CD4-positive, alpha-beta T cell treated with Interferon alpha-2 for 1 hour (primary cell): ENCODE data around the gene NAA10.

ENCODE experiments used
- DNase-seq, 2 donors: peaks; one replicate each; pipeline ENCODE4 v3.0.0-alpha.2; 2020 to 2022

Gene NAA10

DNA sequence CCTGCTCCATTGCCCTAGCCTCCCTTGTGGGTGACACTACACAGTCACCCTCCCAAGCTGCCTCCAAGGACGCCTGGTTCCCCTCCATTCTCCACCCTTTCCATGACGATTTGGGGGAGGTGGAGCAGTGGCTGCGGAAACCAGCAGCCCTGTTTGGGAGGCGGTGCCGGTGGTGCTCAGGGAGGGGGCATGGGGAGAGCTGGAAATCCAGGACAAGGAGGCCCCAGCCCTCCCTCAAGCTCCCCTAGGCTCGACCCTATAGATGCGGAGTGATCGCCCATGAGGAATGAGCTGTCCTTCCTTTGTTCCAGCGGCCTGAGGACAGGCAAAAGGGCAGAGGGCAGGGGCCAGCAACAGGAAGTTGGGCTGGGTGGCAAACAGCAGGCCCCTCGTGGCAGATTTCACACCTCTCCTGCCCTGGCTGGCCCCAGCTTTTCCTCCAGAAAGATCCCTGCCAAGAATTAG, 13.2 kb upstream of the NAA10 start:
- DNase-seq = no peak

DNA sequence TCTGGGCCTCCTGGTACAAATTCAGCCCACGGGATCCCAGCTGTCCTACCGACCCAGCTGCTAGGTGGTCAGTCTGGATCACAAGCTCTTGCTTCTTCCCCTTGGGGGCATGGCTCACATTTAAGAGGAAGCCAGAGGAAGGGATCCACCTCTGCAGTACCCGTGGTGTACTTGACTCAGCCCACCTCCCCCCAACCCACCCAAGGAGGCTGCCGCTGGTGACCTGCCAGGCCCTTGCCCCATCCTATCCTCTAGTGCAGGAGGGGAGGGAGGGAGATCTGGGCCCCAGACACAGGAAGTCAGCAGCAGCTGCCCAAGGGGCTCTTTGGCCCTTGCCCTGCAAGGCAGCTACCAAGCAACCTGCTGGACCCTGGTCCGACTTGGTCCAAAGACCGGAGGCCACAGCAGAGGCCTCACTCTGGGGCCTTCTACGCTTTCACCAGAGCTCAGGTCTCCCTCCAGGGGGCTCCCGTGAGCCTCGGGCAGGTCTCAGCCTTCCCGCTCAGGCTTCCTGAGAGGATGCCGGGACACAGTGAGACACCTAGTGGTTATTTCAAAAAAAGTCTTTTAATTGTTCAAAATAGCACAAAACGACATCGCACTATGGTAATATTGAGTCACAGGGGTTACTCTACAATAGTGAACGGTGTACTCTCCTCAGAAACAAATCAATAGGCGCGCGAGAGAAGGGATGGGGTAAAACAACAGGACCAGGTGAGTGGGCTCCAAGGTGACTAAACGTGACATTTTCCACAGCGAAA, 12.4 kb upstream of the NAA10 start:
- peak; percentile 82 to 84 for DNase-seq

DNA sequence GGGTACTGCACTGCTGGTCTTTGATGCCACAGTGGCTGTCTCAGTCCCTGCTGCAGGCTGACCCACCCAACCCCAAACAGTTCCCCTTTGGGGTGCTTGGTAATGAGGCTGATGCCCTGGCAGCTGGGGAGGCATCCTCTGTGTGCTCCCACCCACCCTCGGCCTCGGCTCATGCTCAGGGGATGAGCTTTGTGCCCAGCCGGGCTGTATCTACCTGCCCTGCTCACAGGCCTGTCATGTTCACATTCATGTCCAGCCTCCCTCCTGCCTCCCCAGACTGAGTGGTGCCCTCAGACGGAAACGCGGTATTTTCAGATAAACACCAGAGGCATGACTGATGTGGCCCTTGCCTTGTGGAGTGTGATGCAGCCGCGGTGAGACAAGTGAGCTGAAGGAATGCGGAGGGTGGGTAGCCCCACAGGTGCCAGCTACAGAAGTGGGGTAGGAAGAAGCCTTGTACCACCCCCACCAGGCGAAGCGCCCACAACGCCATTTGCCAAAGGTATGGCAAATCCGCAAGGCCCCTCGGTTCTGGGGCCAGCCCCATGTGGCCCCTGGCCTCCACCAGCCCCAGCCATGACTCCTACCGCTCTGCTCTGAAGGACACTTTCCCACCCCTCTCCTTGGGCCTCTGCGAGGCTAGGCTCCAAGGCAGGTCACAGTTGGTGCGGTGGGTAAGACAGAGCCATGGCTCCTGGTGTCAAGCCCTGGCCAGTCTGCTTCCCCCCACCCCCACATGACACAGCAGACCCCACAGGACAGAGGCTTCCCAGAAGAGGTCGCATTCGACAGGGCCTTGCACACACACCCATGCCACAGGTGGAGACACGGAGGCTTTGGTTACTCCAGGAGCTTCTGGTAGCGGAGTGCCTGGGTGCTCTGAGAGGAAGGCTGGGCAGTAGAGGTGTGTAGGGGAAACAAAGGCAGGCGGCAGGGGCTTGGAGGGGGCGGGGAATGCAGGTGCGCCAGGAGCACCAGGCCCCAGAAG, 11.4 kb upstream of the NAA10 start:
- no peak for DNase-seq

DNA sequence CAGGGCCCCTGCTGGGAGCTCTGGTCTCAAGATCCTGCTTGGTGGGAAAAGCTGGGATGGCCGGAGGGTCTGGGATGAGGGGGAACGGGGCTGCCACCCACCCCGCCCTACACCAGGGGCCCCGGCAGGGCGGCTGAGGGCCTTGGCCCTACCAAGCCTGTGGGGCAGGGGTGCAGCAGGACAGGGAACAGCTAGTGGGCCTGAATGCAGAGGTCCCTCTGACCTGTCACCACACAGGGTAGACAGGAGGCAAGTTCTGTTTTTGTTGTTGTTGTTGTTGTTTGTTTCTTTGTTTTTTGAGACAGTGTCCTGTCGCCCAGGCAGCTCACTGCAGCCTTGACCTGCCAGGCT, 9.9 kb upstream of the NAA10 start:
- DNase-seq = no peak

DNA sequence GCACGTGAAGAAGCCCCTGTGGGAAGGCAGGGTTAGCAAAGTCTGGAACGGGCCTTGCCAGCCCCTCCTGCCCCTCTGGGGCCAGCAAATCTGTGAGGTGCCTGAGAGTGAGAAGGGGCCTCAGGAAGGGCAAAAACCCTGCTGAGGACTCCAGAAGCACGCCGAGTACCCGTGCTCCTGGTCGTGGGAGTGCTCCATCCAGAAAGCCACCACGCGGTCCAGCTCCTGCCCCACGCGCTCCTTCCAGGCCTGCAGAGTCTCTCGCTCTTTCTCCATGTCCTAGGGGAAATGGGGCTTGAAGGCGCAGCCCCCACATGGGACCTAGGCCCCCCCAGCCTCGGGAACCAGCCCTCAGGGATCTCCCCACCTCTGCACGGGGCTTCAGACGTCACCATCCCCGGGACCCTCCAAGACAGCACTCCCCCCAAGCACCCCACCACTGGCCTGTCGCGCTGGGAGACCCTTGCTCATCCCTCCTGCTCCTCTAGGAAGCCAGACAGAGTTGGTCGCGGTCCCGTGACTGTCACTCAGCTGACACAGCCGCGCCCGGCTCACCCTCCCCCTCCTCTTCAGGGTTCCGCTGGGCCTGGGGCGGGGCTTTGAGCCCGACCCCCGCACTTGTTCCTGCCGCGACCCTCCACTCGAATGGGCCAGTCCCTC, 9.4 kb upstream of the NAA10 start, which contains the start of gene RENBP:
Gene RENBP, minus strand, starts transcription at position 504 of the 660 bp plus-strand sequence. Its CDS starts 33 bp downstream, at position 471.
- DNase-seq = peak; percentile 43 to 48

DNA sequence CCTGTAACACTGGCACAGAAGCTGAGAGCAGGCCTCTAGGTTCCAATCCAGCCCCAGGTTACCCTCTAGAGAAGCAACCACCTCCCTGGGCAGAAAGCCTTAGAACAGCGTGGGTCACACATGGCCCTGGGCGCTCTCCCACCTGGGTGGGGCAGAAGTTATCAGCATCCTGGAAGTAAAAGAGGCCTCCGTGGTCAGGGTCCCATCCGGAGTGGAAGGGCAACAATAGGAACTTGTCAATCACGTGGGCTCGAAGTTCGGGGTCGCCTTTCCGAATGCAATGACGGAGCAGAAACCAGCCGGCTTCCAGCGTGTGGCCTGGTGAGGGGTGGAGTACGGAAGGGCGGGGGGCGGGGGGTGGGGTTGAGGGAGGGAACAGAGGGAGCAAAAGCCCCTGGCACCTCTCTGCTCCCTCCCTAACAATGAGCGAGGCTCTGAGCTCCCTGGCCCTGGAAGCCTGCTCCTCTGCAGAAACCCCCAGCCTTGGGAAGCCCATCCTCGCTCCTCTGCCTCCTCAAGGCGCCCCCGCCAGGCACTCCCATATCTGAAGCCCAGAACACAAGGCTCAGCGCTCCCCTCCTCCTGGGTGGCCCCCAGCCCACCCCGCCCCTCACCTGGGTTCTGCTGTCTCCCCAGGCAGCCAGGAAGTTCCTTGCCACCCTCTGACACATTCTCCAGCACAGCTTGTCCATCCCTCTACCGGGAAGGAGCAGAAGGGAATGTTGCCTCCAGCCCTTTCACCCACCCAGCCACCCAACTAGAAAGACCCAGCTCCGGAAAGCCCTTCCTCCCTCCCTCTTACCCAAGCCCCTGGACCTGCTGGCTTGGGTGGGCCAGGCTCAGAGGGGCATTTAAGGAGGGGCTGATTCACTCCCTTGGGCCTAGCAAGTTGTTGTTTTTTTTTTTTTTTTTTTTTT, 6.8 kb upstream of the NAA10 start:
- no peak for DNase-seq

DNA sequence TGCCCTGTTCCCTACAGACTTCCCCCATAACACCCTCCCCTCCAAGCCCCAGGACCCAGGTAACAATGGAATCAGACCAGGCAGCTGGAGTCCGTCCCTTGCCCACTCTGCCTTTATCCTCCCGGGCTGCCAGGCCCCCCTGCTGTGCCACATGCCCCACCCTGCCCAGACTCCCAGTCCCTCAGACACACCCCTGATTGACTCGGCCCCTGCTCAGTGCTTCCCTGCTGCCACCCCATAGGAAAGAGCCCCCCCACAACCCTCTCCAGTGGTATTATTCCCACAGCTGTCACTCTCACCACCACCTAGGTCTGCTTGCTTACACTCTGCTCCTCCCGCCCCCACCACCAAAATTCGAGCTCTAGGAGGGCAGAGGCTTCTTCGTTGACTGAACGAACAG, 4.7 kb upstream of the NAA10 start:
- DNase-seq = no peak

DNA sequence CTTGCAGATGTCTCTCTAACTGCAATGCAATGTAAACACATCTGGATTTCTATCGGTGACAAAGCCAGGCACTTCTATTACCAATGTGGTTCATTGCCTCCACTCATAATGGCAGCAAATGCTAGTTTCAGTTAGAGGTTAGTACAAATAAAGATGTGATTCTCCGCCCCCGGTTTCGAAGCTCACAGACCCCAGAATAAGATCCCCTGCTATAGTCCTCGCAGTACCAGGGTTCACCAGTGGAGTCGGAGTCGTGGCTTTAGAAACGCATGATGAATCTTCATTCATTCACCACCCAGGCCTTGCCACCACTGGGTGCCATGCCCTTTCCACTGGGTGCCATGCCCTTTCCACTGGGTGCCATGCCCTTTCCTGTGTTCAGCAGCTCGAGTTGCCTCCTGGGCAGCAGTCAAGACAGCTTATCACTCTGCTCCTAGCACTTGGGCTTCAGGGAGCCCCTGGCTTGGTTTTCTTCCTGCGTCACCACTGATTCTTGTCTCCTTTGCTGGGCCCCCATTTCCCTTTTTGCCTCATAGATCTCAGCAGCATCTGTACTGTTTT, 3.5 kb upstream of the NAA10 start:
- DNase-seq = no peak

DNA sequence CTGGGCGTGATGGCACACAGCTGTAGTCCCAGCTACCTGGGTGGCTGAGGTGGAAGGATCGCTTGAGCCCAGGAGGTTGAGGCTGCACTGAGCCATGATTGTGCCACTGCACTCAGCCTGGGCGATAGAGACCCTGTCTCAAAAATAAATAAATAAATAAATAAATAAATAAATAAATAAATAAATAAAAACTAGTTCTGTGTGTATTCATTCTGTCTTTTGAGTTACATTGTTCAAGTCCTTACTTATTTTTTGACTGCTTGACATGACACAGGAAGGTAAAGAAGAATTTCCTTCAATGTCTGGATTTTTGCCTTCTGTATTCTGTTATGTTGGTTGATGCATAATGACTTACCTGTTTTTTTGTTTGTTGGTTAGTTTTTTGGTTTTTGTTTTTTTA, 2.2 kb upstream of the NAA10 start:
- no peak for DNase-seq

DNA sequence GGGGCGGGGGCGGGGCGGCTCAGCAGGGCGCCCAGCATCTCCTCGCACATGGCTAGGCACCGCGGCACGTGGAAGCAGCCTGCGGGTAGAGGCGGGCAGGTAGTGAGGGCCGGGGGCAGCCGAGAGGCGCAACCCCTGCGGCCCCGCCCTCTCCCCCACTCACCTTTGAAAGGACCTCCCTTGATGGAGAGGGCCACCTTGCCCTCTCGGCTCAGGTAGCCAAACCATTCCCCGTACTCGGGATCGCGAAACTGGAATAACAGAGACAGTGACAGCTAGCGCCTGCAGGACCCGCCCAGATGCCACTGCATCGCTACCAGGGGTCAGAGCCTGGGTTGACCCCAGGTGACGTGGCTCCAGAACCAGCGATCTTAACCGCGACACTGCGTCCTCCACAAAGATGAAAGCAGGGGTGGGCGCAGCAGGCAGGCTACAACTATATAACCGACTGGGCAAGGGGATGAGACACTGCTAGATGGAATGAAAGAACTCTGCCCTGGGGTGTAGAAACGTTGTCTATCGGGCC, 552 bp upstream of the NAA10 start:
- no peak for DNase-seq

DNA sequence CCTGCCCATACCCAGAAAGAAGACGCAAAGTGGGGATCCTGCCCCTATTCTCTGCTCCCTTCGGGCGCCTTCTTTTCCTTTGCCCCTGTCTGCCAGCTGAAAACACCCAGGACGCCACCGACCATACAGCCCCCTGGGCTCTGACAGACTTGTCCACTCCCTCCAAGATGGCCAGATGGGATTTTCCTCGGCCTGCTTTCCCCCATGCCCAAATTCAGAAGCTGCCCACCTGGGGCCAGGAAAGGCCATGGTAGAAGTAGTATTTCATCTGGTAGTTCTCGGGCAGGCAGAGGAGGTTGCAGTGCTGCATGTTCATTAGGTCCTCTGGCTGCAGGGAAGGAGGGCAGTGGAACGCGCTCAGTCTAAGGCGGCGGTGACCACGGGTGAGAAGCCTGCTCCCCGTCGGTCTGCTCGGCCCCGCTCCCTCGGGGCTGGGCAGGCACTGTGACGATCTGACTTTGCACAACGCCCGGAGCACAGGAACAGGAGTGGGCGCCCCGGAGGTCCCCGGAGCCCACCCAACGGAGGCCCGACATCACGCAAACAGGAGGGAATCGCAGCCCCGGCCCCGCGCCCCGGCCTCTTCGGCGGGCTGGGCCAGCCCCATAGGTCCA, 582 bp downstream of the NAA10 start:
- DNase-seq = no peak

DNA sequence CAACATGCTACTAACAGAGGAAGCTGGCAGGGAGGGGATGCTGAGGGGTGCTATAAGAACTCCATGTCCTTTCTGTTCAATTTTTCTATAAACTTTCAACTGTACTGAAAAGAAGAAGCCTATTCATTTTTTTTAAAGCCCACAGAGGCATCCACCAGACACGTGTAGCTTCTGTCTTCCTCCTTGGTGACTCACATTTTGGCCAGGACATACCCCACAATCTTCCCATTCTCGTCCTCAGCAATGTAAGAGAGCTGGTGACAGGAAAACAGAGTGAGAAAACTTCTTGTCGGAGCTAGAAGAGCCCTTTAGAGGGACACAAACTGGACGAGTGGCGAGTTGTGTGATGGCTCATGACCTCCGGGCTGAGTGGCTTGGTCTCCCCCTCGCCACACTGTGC, 1.1 kb downstream of the NAA10 start:
- no peak for DNase-seq

DNA sequence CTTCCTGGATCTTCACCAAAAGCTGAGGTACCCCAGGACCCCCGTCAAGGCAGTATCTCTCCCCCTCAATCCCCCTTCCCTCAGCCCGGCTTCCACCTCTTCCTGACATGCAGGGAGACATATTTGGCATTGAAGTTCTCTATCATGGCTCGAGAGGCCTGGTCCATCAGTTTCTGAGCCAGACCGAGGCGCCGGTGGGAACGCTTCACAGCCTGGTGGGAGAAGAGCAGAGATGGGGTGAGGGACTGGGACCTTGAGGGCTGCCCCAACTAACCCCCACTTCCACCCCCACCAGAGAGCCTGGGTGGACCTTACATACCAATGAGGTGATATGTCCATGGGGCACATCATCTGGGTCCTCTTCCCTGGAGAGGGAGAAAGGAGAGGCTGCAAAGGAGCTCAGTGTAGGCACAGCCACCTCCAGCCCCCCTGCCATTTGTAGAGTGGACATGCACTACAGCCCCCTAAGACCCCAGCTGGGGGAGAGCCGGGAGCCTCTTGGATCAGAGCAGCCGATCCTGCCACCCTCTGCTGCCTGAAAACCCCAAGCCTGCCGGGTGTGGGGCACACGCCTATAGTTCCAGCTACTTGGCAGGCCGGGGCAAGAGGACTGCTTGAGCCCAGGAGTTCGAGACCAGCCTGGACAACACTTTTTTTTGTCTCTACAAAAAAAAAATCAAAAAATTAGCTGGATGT, 2.5 kb downstream of the NAA10 start:
- no peak for DNase-seq

DNA sequence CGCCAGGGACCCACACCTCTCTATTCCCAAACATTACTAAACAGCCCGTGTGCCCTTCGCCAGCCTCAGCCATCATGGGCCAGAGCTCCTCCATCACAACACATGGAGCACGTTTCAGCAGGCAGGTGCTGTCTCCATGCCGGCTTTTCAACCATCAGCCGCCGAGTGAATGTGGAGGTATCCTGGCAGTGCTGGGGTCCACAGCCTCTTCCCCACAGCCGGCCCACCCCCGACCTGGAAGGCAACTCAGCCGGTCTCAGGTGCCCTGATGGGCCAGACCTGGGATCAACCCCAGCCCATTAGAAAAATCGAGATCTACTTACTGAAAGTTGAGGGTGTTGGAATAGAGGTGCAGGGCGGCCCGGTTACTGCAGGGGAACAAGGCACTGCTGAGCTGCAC, 3.1 kb downstream of the NAA10 start:
- DNase-seq = no peak

DNA sequence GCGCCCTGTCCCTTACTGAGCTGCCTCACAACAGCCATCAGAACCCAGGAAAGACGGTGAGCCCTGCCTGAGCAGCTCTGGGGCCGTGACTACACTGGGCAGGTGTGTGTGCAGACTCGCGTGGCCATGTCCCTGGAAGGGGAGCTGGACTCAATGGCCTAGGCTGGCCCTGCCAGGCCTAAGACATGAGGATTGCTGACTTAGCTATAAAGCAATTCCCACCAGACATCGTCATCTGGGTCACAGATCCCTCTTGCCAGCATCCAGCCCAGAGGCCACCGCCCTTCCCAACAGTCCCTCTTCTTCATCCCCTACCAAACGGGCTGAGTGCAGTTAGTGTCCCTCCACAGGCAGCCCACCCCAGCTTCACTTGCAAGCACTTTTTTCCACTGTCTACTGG, 3.7 kb downstream of the NAA10 start:
- no peak for DNase-seq

DNA sequence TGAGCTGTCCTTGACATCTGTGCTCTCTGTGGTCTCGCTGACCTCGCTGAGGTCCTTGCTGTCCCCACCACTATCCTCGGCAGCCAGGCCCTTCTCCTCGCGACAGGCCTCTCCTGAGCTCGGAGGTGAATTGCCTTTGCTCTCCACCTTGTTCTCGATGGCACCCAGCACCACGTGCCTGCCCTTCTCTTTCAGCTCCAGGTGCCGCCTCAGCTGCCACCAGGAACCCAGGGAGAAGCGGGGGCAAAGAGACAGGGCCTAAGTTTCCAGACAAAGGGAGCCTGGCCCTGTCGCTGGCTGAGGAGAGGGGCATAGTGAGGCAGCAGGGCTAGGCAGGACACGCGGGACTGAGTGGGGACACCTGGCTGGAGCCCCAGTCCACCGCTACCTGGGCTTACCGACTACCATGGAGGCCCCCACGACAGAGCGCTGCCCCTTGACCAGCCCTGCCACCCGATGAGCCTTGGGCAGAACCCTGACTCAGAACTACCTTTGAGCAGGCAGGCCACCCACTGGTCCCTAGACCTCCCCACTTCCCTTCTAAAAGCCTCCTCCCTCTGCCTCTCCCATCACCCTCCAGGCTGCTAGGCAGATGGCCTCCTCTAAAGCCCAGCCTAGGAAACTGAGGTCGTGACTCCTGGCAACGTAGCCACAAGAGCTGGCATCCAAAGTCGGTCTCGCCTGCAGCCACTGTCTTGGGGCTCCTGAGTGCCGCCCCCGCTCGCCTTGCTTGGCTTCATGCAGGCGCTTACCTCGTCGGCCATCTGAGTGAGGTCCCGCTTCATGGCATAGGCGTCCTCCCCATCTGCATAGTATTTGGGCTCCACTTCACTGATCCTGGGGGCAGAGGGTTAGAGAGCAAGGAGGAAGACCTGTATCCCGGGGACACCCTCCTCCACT, 4.6 kb downstream of the NAA10 start:
- no peak for DNase-seq

DNA sequence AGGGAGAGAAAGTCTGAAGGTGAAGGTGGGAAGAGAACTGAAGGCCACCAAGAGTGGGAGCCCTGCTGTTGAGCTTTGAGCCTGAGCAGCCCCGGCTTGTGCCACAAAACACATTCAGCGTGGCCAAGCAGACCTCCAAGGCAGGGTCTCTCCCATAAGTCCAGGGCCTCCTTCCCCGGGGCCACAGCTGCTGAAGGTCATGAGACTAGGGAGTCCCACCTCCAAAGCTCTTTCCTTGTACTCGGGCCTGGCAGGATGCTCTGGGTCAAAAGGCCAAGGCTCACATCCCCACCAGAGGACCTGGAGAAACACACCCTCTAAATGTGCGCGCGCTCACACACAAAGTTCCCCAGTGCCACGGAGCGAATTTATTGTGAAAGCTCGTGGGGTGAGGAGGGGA, 5.3 kb downstream of the NAA10 start:
- DNase-seq = no peak

DNA sequence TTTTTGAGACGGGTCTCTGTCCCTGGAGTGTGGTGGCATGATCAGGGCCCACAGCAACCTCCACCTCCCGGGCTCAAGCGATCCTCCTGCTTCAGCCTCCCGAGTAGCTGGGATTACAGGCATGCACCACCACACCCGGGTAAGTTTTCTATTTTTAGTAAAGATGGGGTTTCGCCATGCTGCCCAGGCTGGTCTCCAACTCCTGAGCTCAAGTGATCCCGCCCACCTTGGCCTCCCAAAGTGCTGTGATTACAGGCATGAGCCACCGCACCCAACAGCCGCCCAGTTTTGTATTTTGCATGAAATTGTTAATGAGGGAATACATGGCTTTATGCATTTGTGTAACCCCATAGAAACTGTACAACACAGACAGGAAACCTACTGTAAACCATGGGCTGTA, 6.0 kb downstream of the NAA10 start:
- DNase-seq = no peak
